Ammon's horn (tissue), 1 donor: Measurements from ENCODE around the gene OBSCN.
A peak's percentile ranks its signal among the peaks of the same experiment; 100 is the strongest.
"Not testable (repeated sequence)": the region's sequence is repeated elsewhere in the genome, so short reads cannot be mapped to it uniquely, and the experiment has no call there.

Source experiments
- DNase-seq: peaks from one replicate; pipeline ENCODE4 v3.0.0-alpha.2; 2016; ENCODE audit warnings: low spot score

OBSCN gene

DNA sequence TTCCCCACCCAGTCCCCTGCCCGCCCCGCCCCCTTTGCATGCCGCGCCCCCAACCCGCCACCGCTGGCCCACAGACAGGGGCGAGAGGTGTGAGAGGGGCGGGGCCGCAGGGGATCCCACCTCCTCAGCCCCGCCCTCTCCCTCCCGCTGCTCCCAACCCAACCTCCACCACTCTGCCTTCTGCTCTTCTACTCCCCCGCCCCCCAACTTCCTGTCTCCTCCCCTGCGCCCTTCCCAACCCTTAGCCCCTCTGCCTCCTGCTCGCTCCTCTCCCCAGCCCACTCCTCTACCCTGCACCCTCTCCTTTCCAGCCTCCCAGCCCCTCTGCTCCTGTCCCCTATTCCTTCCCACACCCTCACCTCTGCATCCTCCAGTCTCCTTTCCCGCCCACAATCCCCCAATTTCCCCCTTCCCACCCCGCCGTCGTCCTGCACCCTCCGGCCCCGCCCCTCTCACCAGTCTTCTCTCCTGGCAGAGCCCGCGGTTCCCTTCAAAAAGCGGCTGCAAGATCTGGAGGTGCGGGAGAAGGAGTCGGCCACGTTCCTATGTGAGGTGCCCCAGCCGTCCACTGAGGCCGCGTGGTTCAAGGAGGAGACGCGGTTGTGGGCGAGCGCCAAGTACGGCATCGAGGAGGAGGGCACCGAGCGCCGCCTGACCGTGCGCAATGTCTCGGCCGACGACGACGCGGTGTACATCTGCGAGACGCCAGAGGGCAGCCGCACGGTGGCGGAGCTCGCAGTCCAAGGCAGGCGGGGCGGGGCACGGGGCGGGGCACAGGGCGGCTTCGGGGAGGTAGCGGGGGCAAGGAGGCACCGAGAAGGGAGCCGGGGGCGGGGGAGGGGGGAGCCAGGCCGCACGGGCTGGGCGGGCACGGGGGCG lies 5.4 kb downstream of the OBSCN start:
- peak; percentile 82 for DNase-seq

- DNase-seq: no peak
Observed at GRCh38 chr1:228213917-228214808, 6.3 kb downstream of the OBSCN start.

GRCh38 chr1:228214921-228215662 lies 7.2 kb downstream of the OBSCN start:
- DNase-seq: no peak

- no peak for DNase-seq
Observed at GRCh38 chr1:228215663-228216116, 7.8 kb downstream of the OBSCN start.

DNA sequence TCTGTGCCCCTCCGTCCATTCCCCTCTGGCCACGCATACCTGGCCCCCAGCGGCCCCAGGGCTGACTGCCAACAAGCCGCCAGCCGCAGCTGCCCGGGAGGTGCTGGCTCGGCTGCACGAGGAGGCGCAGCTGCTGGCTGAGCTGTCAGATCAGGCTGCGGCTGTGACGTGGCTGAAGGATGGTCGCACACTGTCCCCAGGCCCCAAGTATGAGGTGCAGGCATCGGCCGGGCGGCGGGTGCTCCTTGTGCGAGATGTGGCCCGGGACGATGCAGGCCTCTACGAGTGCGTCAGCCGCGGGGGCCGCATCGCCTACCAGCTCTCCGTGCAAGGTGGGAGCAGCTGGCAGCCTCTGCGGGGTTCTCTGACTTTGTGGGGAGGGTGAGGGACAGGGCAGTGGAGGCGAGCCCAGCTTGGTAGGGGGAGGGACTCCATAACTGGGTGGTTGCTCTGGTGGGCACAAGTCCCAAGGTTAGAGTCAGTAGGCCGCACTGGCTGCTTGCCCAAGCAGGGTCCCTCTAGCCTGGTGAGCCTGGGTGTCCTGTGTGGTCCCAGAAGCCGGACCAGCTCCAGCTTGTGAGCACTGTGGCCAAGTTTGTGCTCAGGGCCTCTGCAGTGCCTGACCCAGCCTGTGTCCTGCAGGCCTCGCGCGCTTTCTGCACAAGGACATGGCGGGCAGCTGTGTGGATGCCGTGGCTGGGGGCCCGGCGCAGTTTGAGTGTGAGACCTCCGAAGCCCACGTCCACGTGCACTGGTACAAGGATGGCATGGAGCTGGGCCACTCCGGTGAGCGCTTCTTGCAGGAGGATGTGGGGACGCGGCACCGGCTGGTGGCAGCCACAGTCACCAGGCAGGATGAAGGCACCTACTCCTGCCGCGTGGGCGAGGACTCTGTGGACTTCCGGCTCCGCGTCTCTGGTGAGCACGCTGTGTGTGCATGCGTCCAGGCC lies 8.8 kb downstream of the OBSCN start:
- DNase-seq: no peak

GRCh38 chr1:228217551-228218344 lies 9.9 kb downstream of the OBSCN start:
- no peak for DNase-seq

DNA sequence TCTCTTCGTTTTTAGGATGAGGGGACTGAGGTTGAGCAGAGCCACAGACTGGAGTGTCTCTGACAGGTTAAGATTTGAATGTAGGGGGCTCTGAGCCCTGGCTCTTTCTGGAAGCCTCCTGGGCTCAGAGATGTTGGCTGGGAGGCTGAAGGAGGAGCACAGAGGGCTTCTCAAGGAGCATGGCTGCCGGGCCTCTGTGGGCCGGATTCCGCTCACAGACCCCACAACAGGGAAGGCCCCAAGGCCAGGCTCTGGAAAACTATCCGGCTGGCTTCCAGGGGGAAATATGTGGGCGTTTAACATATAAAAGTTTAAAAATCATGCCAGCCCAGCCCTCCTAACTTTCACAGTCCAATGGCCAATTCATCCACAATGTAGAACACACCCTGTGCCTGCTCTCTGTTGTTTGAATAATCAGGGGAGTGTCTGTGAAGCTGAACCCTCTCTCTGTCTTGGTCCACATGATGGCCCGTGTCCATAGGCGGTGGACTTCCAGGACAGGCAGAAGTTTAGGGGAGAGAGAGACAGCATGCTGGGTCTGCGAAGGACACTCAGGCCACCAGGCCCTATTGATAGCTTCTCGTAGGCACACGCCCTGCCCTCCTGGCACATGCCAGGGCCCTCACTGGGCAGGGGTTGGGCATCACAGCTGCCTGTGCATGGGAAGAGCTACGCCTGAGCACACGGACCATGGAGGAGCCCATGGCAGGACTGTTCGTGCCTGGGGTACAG lies 10.8 kb downstream of the OBSCN start:
- no peak for DNase-seq

DNA sequence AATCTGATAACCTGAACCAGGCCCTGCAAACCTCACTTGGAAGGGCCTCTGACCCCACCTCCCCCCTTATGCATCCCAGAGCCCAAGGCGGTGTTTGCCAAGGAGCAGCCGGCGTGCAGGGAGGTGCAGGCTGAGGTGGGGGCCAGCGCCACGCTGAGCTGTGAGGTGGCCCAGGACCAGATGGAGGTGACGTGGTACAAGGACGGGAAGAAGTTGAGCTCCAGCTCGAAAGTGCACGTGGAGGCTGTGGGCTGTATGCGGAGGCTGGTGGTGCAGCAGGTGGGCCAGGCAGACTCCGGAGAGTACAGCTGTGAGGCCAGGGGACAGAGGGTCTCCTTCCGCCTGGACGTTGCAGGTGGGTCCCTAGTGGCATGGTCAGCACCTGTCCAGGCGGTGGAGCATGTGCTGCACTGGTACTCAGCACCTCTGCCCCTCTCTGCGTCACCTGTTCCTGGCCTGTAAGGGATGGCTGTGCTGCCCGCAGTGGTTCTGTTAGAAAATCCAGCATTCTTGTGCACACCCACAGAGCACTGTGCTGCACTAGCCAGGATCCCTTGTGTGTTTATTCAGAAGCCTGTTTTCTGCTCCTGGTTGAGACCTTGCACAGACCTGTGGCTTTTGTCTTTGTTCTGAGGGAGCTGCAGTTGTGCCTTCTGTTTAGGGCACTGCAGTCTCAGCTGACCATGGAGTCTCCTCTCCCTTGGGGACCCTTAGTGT lies 11.6 kb downstream of the OBSCN start:
- no peak for DNase-seq

GRCh38 chr1:228219962-228220780 lies 12.3 kb downstream of the OBSCN start:
- DNase-seq: no peak

GRCh38 chr1:228221097-228221496 lies 13.3 kb downstream of the OBSCN start:
- not testable (repeated sequence) for DNase-seq

DNA sequence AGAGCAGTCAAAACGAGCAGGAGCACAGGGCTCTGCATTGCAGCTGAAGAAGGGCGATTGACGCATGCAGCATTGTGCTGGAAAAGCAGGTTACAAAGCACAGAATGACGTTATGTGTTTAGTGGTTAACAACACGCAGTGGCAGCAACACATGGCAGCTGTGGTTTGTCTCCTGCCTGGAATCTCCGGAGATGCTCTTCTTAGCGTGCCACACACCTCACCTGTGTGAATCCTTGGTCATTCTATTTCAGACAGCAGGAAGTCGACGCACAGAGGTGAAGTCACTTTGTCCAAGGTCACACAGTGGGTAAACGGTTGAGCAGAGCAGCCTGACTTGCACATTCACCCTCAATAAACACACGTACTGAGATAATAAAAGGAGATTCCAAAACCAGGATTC lies 14.7 kb downstream of the OBSCN start:
- DNase-seq: no peak

DNA sequence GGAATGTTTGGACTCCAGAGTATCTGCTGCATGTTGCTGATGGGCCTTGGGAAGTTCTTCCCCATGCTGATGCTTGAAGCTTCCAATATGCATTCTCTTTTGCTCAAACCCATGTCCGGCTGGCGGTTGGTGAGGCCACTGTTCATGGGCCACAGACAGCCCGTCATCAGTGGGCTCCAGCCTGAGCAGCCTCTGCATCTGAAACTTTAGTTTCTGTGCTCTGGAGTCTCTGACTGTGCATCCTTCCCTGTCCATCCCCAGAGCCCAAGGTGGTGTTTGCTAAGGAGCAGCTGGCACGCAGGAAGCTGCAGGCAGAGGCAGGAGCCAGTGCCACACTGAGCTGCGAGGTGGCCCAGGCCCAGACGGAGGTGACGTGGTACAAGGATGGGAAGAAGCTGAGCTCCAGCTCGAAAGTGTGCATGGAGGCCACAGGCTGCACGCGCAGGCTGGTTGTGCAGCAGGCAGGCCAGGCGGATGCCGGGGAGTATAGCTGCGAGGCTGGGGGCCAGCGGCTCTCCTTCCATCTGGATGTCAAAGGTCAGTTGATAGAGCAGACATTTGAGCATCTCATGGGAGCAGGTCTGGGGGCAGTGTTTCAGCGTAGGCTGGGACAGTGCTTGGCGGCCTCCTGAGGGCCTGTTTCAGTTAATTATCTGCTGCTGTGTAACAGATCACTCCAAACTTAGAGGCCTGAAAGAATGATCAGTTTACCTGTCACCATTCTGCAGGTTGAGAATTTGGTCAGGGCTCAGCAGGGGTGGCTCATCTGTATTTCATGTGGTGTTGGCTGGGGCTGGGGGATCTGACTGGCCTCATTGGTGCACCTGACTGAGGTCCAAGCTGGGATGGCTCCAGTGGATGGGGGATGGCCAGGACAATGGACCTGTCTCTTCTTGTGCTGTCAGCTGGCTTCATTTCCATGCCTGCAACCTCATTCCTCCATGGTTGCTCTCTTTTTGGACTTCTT lies 16.6 kb downstream of the OBSCN start:
- DNase-seq: no peak

DNA sequence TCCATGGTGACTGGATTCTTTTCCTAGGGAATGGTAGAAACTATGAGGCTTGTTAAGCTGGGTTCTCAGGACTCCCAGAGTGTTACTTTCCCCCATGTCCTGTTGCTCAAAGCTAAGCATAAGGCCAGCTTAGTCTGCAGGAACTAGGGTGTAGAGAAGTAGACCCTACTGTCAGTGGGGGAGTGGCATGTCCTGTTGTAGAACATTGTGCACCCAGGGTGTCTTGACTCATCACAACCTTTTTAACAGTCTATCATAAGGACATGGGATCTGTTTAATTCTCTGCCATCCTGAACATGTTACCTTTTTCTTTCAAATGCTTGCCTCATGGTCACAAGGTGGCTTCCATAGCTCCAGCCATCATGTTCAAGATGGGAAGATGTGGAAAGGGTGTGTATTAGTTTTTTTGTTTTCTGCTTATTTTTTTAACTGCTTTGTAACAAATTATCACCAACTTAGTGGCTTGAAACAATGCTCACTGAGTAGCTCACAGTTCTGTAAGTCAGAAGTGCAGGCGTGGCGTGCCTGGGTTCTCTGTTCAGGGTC lies 17.4 kb downstream of the OBSCN start:
- DNase-seq: no peak

GRCh38 chr1:228225740-228226139 lies 17.9 kb downstream of the OBSCN start:
- no peak for DNase-seq

GRCh38 chr1:228226141-228226874 lies 18.5 kb downstream of the OBSCN start:
- no peak for DNase-seq
